Nephron (organoid): ENCODE data around the gene TBC1D16.

Experiments used
- H3K27ac Mint-ChIP-seq, 3 experiments: 2 replicates each; pipeline ENCODE4 v1.8.0; 2020; ENCODE audit warnings: mixed read lengths in 3 of 3, mild to moderate bottlenecking in 2 of 3, moderate library complexity in 1 of 3
- H3K27me3 Mint-ChIP-seq: 2 replicates; pipeline ENCODE4 v1.8.0; 2021; ENCODE audit warnings: low read depth, mild to moderate bottlenecking, moderate library complexity, mixed read lengths
- H3K36me3 Mint-ChIP-seq: 2 replicates; pipeline ENCODE4 v1.8.0; 2020; ENCODE audit warnings: low read depth, mixed read lengths
- H3K4me1 Mint-ChIP-seq: 2 replicates; pipeline ENCODE4 v1.8.0; 2020; ENCODE audit warnings: mixed read lengths
- H3K4me3 Mint-ChIP-seq, 3 experiments: 2 replicates each; pipeline ENCODE4 v1.8.0; 2020; ENCODE audit warnings: mild to moderate bottlenecking in 3 of 3, mixed read lengths in 3 of 3, moderate library complexity in 2 of 3
- H3K9me3 Mint-ChIP-seq: 2 replicates; pipeline ENCODE4 v1.8.0; 2020; ENCODE audit warnings: mixed read lengths
- CTCF ChIP-seq, 3 experiments: fragments of 200-600 bp; sonication (generic); IDR thresholded peaks; one replicate each; pipeline ENCODE4 v1.5.0; 2021; ENCODE audit warnings: antibody characterized with exemption in 3 of 3; ENCODE audit not compliant: unreplicated experiment in 3 of 3

TBC1D16 gene

GRCh38 chr17:79949656-79950209 lies 85.9 kb downstream of the TBC1D16 start:
- no peak overlapping the region for H3K4me3 Mint-ChIP-seq
- no peaks in the 10 kb centered on the region for H3K9me3 Mint-ChIP-seq
- peaks cover 24% of the 10 kb centered on the region for H3K36me3 Mint-ChIP-seq
- H3K27ac Mint-ChIP-seq = peak overlapping the region in 1 of 3 experiments; percentile 29
- peaks cover 15% of the 10 kb centered on the region for H3K27me3 Mint-ChIP-seq
- TF ChIP-seq CTCF (IDR thresholded peaks at IDR 0.05; ENCODE audit: unreplicated experiment in 3 of 3) = no peak
- H3K4me1 Mint-ChIP-seq = peaks cover 35% of the 10 kb centered on the region

- H3K27me3 Mint-ChIP-seq = peaks cover 15% of the 10 kb centered on the region
- peak overlapping the region in 1 of 3 experiments; percentile 29 for H3K27ac Mint-ChIP-seq
- no peaks in the 10 kb centered on the region for H3K9me3 Mint-ChIP-seq
- peaks cover 29% of the 10 kb centered on the region for H3K36me3 Mint-ChIP-seq
- H3K4me1 Mint-ChIP-seq = peaks cover 35% of the 10 kb centered on the region
- H3K4me3 Mint-ChIP-seq = no peak overlapping the region
- TF ChIP-seq CTCF (IDR thresholded peaks at IDR 0.05; ENCODE audit: unreplicated experiment in 3 of 3) = no peak
These were observed 86.6 kb downstream of the TBC1D16 start for GRCh38 chr17:79948945-79949655.

- Mint-ChIP-seq H3K4me1 (peaks cover 30% of the 10 kb centered on the region), H3K9me3 (no peaks in the 10 kb centered on the region), H3K27ac (no peak overlapping the region), H3K36me3 (peaks cover 35% of the 10 kb centered on the region), H3K27me3 (peaks cover 15% of the 10 kb centered on the region), H3K4me3 (no peak overlapping the region)
- TF ChIP-seq CTCF (IDR thresholded peaks at IDR 0.05; ENCODE audit: unreplicated experiment in 3 of 3) = no peak
These were observed 87.2 kb downstream of the TBC1D16 start for GRCh38 chr17:79948406-79948944.

- no peak for TF ChIP-seq CTCF (IDR thresholded peaks at IDR 0.05; ENCODE audit: unreplicated experiment in 3 of 3)
- H3K27me3 Mint-ChIP-seq = peaks cover 15% of the 10 kb centered on the region
- peaks cover 27% of the 10 kb centered on the region for H3K4me1 Mint-ChIP-seq
- H3K27ac Mint-ChIP-seq = no peak overlapping the region
- H3K4me3 Mint-ChIP-seq = no peak overlapping the region
- H3K9me3 Mint-ChIP-seq = no peaks in the 10 kb centered on the region
- H3K36me3 Mint-ChIP-seq = peaks cover 43% of the 10 kb centered on the region
These were observed 88.2 kb downstream of the TBC1D16 start for GRCh38 chr17:79947351-79948031.

GRCh38 chr17:79946352-79947231 lies 89.1 kb downstream of the TBC1D16 start:
- Mint-ChIP-seq H3K4me3 (no peak overlapping the region), H3K27ac (no peak overlapping the region), H3K36me3 (peaks cover 43% of the 10 kb centered on the region), H3K27me3 (peaks cover 15% of the 10 kb centered on the region), H3K9me3 (no peaks in the 10 kb centered on the region), H3K4me1 (peaks cover 18% of the 10 kb centered on the region)
- no peak for TF ChIP-seq CTCF (IDR thresholded peaks at IDR 0.05; ENCODE audit: unreplicated experiment in 3 of 3)
